ENCODE data around the gene TBC1D12.
A peak's percentile ranks its signal among the peaks of the same experiment; 100 is the strongest.

TBC1D12 gene

GRCh38 chr10:94402204-94402842 lies at the start of gene TBC1D12:
Gene TBC1D12, plus strand, starts transcription at chr10:94402541. Its CDS starts 73 bp downstream, at chr10:94402614.
- H3K9ac ChIP-seq (ENCODE audit: low read length): peak within 1 kb of the TSS; percentile 79
- no peak within 1 kb of the TSS for H3K27ac ChIP-seq (ENCODE audit: low read depth, low read length)

GRCh38 chr10:94353336-94353735 lies 49.0 kb upstream of the TBC1D12 start:
- no peaks in the 10 kb centered on the region for H3K4me1 ChIP-seq (ENCODE audit: control insufficient read depth, insufficient read depth, low read length)
- peaks cover 96% of the 10 kb centered on the region for H3K36me3 ChIP-seq (ENCODE audit: control insufficient read depth, insufficient read depth, low read length)
- no peaks in the 10 kb centered on the region for H3K27me3 ChIP-seq (ENCODE audit: control insufficient read depth, insufficient read depth, low read length)
- no peak overlapping the region for H3K4me3 ChIP-seq (ENCODE audit: low read depth, low read length)
- H3K9ac ChIP-seq (ENCODE audit: low read length): no peak overlapping the region
- no peak overlapping the region for H3K27ac ChIP-seq (ENCODE audit: low read depth, low read length)
- no peaks in the 10 kb centered on the region for H3K9me3 ChIP-seq (ENCODE audit: control insufficient read depth, insufficient read depth, low read depth, low read length)

More at GRCh38 chr10:94402204-94402842, at the start of gene TBC1D12:
- H3K4me3 ChIP-seq (ENCODE audit: low read depth, low read length): peak within 1 kb of the TSS; percentile 94
- no peaks in the 10 kb centered on the region; the same call in 1 of the 2 replicates for H3K4me1 ChIP-seq (ENCODE audit: control insufficient read depth, insufficient read depth, low read length)
- H3K27me3 ChIP-seq (ENCODE audit: control insufficient read depth, insufficient read depth, low read length): peaks cover 30% of the 10 kb centered on the region
- H3K9me3 ChIP-seq (ENCODE audit: control insufficient read depth, insufficient read depth, low read depth, low read length): no peaks in the 10 kb centered on the region
- H3K36me3 ChIP-seq (ENCODE audit: control insufficient read depth, insufficient read depth, low read length): no peaks in the 10 kb centered on the region

GRCh38 chr10:94355841-94356240 lies 46.5 kb upstream of the TBC1D12 start:
- H3K4me3 ChIP-seq (ENCODE audit: low read depth, low read length): no peak overlapping the region
- H3K27ac ChIP-seq (ENCODE audit: low read depth, low read length): no peak overlapping the region
- peaks cover 94% of the 10 kb centered on the region for H3K36me3 ChIP-seq (ENCODE audit: control insufficient read depth, insufficient read depth, low read length)
- no peaks in the 10 kb centered on the region for H3K4me1 ChIP-seq (ENCODE audit: control insufficient read depth, insufficient read depth, low read length)
- no peaks in the 10 kb centered on the region for H3K27me3 ChIP-seq (ENCODE audit: control insufficient read depth, insufficient read depth, low read length)
- no peak overlapping the region for H3K9ac ChIP-seq (ENCODE audit: low read length)
- H3K9me3 ChIP-seq (ENCODE audit: control insufficient read depth, insufficient read depth, low read depth, low read length): no peaks in the 10 kb centered on the region

GRCh38 chr10:94357193-94357592 lies 45.1 kb upstream of the TBC1D12 start:
- H3K36me3 ChIP-seq (ENCODE audit: control insufficient read depth, insufficient read depth, low read length): peaks cover 87% of the 10 kb centered on the region
- no peak overlapping the region for H3K4me3 ChIP-seq (ENCODE audit: low read depth, low read length)
- no peaks in the 10 kb centered on the region for H3K27me3 ChIP-seq (ENCODE audit: control insufficient read depth, insufficient read depth, low read length)
- no peak overlapping the region for H3K9ac ChIP-seq (ENCODE audit: low read length)
- peaks cover 6% of the 10 kb centered on the region; the same call in 1 of the 2 replicates for H3K4me1 ChIP-seq (ENCODE audit: control insufficient read depth, insufficient read depth, low read length)
- no peak overlapping the region for H3K27ac ChIP-seq (ENCODE audit: low read depth, low read length)
- no peaks in the 10 kb centered on the region for H3K9me3 ChIP-seq (ENCODE audit: control insufficient read depth, insufficient read depth, low read depth, low read length)

- H3K27ac ChIP-seq (ENCODE audit: low read depth, low read length): no peak overlapping the region
- H3K36me3 ChIP-seq (ENCODE audit: control insufficient read depth, insufficient read depth, low read length): peaks cover 74% of the 10 kb centered on the region
- no peak overlapping the region for H3K9ac ChIP-seq (ENCODE audit: low read length)
- H3K27me3 ChIP-seq (ENCODE audit: control insufficient read depth, insufficient read depth, low read length): peaks cover 4% of the 10 kb centered on the region; the same call in 1 of the 2 replicates
- H3K9me3 ChIP-seq (ENCODE audit: control insufficient read depth, insufficient read depth, low read depth, low read length): no peaks in the 10 kb centered on the region
- no peak overlapping the region for H3K4me3 ChIP-seq (ENCODE audit: low read depth, low read length)
- peaks cover 6% of the 10 kb centered on the region; the same call in 1 of the 2 replicates for H3K4me1 ChIP-seq (ENCODE audit: control insufficient read depth, insufficient read depth, low read length)
Measured at GRCh38 chr10:94358480-94358879, 43.9 kb upstream of the TBC1D12 start.

- peaks cover 46% of the 10 kb centered on the region for H3K36me3 ChIP-seq (ENCODE audit: control insufficient read depth, insufficient read depth, low read length)
- H3K27ac ChIP-seq (ENCODE audit: low read depth, low read length): no peak overlapping the region
- peaks cover 16% of the 10 kb centered on the region for H3K27me3 ChIP-seq (ENCODE audit: control insufficient read depth, insufficient read depth, low read length)
- H3K9me3 ChIP-seq (ENCODE audit: control insufficient read depth, insufficient read depth, low read depth, low read length): no peaks in the 10 kb centered on the region
- peaks cover 6% of the 10 kb centered on the region; the same call in 1 of the 2 replicates for H3K4me1 ChIP-seq (ENCODE audit: control insufficient read depth, insufficient read depth, low read length)
- H3K9ac ChIP-seq (ENCODE audit: low read length): no peak overlapping the region
- H3K4me3 ChIP-seq (ENCODE audit: low read depth, low read length): peak overlapping the region; percentile 75
Measured at GRCh38 chr10:94361171-94361794, 41.1 kb upstream of the TBC1D12 start.

GRCh38 chr10:94362360-94363250 lies 39.7 kb upstream of the TBC1D12 start, which contains the start of gene NOC3L:
Gene NOC3L, minus strand, starts transcription at chr10:94362939. Its CDS starts 101 bp downstream, at chr10:94362838.
- peaks cover 33% of the 10 kb centered on the region for H3K36me3 ChIP-seq (ENCODE audit: control insufficient read depth, insufficient read depth, low read length)
- H3K9ac ChIP-seq (ENCODE audit: low read length): peak within 1 kb of the TSS; percentile 75
- H3K4me1 ChIP-seq (ENCODE audit: control insufficient read depth, insufficient read depth, low read length): peaks cover 6% of the 10 kb centered on the region; the same call in 1 of the 2 replicates
- peak within 1 kb of the TSS; percentile 14; the same call in 1 of the 2 replicates for H3K27ac ChIP-seq (ENCODE audit: low read depth, low read length)
- peak within 1 kb of the TSS; percentile 75 for H3K4me3 ChIP-seq (ENCODE audit: low read depth, low read length)
- peaks cover 16% of the 10 kb centered on the region for H3K27me3 ChIP-seq (ENCODE audit: control insufficient read depth, insufficient read depth, low read length)
- H3K9me3 ChIP-seq (ENCODE audit: control insufficient read depth, insufficient read depth, low read depth, low read length): no peaks in the 10 kb centered on the region

GRCh38 chr10:94363251-94363565 lies 39.1 kb upstream of the TBC1D12 start:
- H3K27me3 ChIP-seq (ENCODE audit: control insufficient read depth, insufficient read depth, low read length): peaks cover 16% of the 10 kb centered on the region
- H3K27ac ChIP-seq (ENCODE audit: low read depth, low read length): no peak overlapping the region
- H3K9ac ChIP-seq (ENCODE audit: low read length): peak overlapping the region; percentile 29
- peaks cover 6% of the 10 kb centered on the region; the same call in 1 of the 2 replicates for H3K4me1 ChIP-seq (ENCODE audit: control insufficient read depth, insufficient read depth, low read length)
- no peaks in the 10 kb centered on the region for H3K9me3 ChIP-seq (ENCODE audit: control insufficient read depth, insufficient read depth, low read depth, low read length)
- H3K4me3 ChIP-seq (ENCODE audit: low read depth, low read length): peak overlapping the region; percentile 75
- H3K36me3 ChIP-seq (ENCODE audit: control insufficient read depth, insufficient read depth, low read length): peaks cover 27% of the 10 kb centered on the region

- H3K27ac ChIP-seq (ENCODE audit: low read depth, low read length): no peak overlapping the region
- peaks cover 6% of the 10 kb centered on the region; the same call in 1 of the 2 replicates for H3K4me1 ChIP-seq (ENCODE audit: control insufficient read depth, insufficient read depth, low read length)
- H3K9ac ChIP-seq (ENCODE audit: low read length): no peak overlapping the region
- no peaks in the 10 kb centered on the region for H3K9me3 ChIP-seq (ENCODE audit: control insufficient read depth, insufficient read depth, low read depth, low read length)
- peaks cover 16% of the 10 kb centered on the region for H3K27me3 ChIP-seq (ENCODE audit: control insufficient read depth, insufficient read depth, low read length)
- no peak overlapping the region for H3K4me3 ChIP-seq (ENCODE audit: low read depth, low read length)
- peaks cover 14% of the 10 kb centered on the region for H3K36me3 ChIP-seq (ENCODE audit: control insufficient read depth, insufficient read depth, low read length)
Measured at GRCh38 chr10:94364482-94364881, 37.9 kb upstream of the TBC1D12 start.

GRCh38 chr10:94366382-94366781 lies 36.0 kb upstream of the TBC1D12 start:
- Histone ChIP-seq H3K9me3 (ENCODE audit: control insufficient read depth, insufficient read depth, low read depth, low read length) (no peaks in the 10 kb centered on the region), H3K27ac (ENCODE audit: low read depth, low read length) (no peak overlapping the region), H3K4me3 (ENCODE audit: low read depth, low read length) (no peak overlapping the region), H3K4me1 (ENCODE audit: control insufficient read depth, insufficient read depth, low read length) (peaks cover 5% of the 10 kb centered on the region; the same call in 1 of the 2 replicates), H3K9ac (ENCODE audit: low read length) (no peak overlapping the region), H3K27me3 (ENCODE audit: control insufficient read depth, insufficient read depth, low read length) (peaks cover 16% of the 10 kb centered on the region), H3K36me3 (ENCODE audit: control insufficient read depth, insufficient read depth, low read length) (peaks cover 2% of the 10 kb centered on the region)

Measured in HUES6 (cell line).